ACC112 (cell line): ENCODE measurements around the gene SLC47A2.

Experiments used
- H2AFZ ChIP-seq: fragments of 200-600 bp; sonication (generic); one replicate; pipeline ENCODE4 v1.6.0; 2017; ENCODE audit warnings: antibody characterized with exemption, low read length; ENCODE audit not compliant: unreplicated experiment
- H3K27ac ChIP-seq: fragments of 200-600 bp; sonication (generic); 2 replicates; pipeline ENCODE4 v1.5.1; 2014; ENCODE audit warnings: low read depth, mild to moderate bottlenecking, antibody characterized with exemption, low read length, moderate library complexity
- H3K27me3 ChIP-seq: fragments of 200-600 bp; sonication (generic); 2 replicates; pipeline ENCODE4 v1.6.1; 2014; ENCODE audit warnings: mild to moderate bottlenecking, antibody characterized with exemption, low read length, moderate library complexity, mixed read lengths; ENCODE audit not compliant: insufficient read depth
- H3K36me3 ChIP-seq: fragments of 200-600 bp; sonication (generic); 2 replicates; pipeline ENCODE4 v1.6.1; 2016; ENCODE audit warnings: mild to moderate bottlenecking, antibody characterized with exemption, low read length, moderate library complexity, mixed read lengths; ENCODE audit not compliant: insufficient read depth
- H3K4me1 ChIP-seq: fragments of 200-600 bp; sonication (generic); one replicate; pipeline ENCODE4 v1.6.1; 2016; ENCODE audit warnings: low read length, mixed read lengths; ENCODE audit not compliant: insufficient read depth, unreplicated experiment, control insufficient read depth
- H3K4me3 ChIP-seq: fragments of 200-600 bp; sonication (generic); 2 replicates; pipeline ENCODE4 v1.5.1; 2014; ENCODE audit warnings: mild to moderate bottlenecking, low read depth, low read length
- H3K79me2 ChIP-seq: fragments of 200-600 bp; sonication (generic); one replicate; pipeline ENCODE4 v1.6.0; 2016; ENCODE audit warnings: low read length; ENCODE audit not compliant: control insufficient read depth, unreplicated experiment, insufficient read depth

Gene SLC47A2

DNA sequence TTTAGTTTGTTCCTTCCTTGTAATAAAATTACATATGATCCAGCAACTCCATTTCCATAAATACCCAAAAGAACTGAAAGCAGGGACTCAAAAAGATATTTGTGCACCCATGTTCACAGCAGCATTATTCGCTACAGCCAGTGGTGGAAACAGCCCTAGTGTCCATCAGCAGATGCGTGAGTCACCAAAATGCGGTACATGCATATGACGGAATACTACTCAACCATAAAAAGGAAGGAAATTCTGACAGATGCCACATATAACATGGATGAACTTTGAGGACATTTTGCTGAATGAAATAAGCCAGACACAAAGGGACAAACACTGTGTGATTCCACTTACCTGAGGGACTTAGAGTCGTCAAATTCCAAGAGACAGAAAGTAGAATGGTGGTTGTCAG lies 9.1 kb upstream of the SLC47A2 start:
- Histone ChIP-seq H3K27ac (no peak overlapping the region), H2AFZ (no peak overlapping the region), H3K79me2 (no peaks in the 10 kb centered on the region), H3K4me3 (no peak overlapping the region), H3K27me3 (no peaks in the 10 kb centered on the region), H3K4me1 (peaks cover 13% of the 10 kb centered on the region), H3K36me3 (no peaks in the 10 kb centered on the region)

DNA sequence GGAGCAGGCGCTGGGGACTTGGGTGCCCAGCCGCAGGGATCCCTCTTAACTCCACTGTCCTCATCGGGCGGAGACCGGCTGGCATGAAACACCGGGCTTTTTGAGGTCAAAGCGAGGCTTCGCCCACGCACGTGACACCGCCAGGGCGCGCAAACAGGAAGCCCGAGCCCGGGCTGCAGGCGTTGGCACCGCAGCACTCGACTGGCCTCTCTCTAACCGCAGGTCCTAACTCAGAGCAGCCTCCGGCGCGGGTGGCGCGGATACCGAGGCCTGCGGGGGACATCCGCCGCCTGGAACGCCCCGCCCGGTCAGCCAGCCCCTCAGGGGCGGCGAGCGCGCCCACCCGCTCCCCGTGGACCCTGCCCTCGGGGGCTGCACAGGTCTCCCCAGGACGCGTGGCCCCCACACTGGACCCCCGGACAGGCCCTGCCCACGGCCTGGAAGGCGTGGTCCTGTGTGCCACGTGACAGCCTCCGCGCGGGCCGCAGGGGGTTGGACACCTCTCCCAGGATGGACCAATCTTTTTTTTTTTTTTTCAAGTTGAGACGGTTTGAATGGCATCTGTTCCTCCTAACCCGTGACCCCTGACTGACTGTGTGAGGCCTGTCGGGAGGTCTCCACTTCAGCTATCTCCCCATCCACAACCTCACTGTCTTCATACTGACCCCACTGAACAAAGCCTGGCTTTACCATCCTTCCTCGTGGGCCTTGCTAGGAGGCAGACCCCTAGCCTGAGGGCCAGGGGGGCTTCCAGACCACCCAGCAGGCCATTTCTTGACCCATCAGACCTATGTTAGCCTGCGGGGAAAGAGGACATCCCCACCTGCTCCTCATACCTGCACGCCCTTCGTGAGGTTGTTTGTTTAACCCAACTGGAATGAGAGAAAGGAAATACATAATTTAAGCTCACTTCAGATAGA lies 8.4 kb upstream of the SLC47A2 start:
- Histone ChIP-seq H3K27me3 (no peaks in the 10 kb centered on the region), H3K79me2 (no peaks in the 10 kb centered on the region), H3K4me3 (no peak overlapping the region), H3K4me1 (peaks cover 13% of the 10 kb centered on the region), H3K36me3 (no peaks in the 10 kb centered on the region), H2AFZ (no peak overlapping the region), H3K27ac (no peak overlapping the region)

DNA sequence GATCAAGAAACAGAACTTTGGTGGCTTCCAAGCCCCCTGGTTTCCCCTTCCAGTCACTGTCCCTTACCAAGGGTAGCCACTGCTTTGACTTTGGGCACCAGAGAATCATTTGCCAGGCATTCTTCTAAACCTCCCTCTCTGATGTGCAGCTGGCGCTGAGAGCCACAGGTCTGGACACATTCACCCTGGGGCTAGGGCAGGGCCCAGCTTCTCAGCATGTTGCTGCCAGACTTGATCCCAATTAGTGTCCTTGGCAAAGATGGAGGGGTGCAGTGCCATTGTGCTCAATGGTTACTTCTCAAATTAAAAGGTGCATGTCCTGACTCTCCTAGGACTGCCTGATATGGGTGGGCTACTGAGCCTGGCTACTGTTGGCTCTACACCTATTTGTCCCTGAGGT lies 7.6 kb upstream of the SLC47A2 start:
- Histone ChIP-seq H3K27ac (no peak overlapping the region), H3K79me2 (no peaks in the 10 kb centered on the region), H3K36me3 (no peaks in the 10 kb centered on the region), H2AFZ (no peak overlapping the region), H3K4me3 (no peak overlapping the region), H3K27me3 (no peaks in the 10 kb centered on the region), H3K4me1 (peaks cover 13% of the 10 kb centered on the region)

DNA sequence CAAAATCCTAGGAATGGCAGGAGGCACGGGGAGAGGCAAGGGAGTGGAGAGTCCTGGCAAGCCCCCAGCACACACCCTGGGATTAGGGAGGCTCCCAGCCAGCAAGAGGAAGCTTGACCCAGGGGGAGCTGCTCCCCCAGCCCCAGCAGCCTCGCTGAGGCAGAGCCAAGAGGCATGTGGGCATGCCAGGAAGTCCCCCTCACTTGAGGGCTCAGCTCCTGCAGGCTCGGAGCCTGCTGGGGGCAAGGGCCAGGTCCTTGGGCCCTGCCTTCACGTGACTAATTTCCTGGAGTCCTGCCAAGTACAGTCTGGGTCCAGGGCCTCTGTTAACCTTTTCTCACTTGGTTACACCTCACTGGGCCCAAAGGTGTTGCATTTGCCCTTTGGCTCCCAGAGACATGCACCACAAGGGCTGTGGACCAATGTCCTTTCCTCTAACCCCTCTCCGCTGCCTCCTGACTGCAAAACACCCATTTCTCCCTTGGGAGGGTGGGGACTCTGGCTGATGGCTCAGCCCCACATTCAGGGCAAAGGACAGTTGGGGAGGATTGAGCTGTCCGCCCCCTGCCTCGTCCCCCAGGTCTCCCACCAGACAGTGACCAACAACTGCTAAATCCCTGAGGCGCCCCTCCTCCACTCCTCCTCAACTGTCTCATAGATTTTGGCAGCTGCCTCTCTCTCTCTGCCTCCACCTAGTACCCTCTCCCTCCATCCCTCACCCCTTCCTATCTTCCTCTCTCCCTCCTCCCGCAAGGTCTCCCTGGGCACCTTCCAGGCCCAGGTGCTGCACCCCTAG lies 4.4 kb upstream of the SLC47A2 start:
- H3K27me3 ChIP-seq: no peaks in the 10 kb centered on the region
- H3K27ac ChIP-seq: no peak overlapping the region
- H3K4me1 ChIP-seq: no peaks in the 10 kb centered on the region

GRCh38 chr17:19720210-19720475 lies 3.8 kb upstream of the SLC47A2 start:
- Histone ChIP-seq H3K79me2 (no peaks in the 10 kb centered on the region), H3K4me3 (no peak overlapping the region), H2AFZ (no peak overlapping the region), H3K27me3 (no peaks in the 10 kb centered on the region), H3K36me3 (no peaks in the 10 kb centered on the region), H3K27ac (no peak overlapping the region), H3K4me1 (no peaks in the 10 kb centered on the region)

More for the DNA sequence above, 4.4 kb upstream of the SLC47A2 start:
- Histone ChIP-seq H3K36me3 (no peaks in the 10 kb centered on the region), H3K4me3 (no peak overlapping the region), H3K79me2 (no peaks in the 10 kb centered on the region), H2AFZ (no peak overlapping the region)

DNA sequence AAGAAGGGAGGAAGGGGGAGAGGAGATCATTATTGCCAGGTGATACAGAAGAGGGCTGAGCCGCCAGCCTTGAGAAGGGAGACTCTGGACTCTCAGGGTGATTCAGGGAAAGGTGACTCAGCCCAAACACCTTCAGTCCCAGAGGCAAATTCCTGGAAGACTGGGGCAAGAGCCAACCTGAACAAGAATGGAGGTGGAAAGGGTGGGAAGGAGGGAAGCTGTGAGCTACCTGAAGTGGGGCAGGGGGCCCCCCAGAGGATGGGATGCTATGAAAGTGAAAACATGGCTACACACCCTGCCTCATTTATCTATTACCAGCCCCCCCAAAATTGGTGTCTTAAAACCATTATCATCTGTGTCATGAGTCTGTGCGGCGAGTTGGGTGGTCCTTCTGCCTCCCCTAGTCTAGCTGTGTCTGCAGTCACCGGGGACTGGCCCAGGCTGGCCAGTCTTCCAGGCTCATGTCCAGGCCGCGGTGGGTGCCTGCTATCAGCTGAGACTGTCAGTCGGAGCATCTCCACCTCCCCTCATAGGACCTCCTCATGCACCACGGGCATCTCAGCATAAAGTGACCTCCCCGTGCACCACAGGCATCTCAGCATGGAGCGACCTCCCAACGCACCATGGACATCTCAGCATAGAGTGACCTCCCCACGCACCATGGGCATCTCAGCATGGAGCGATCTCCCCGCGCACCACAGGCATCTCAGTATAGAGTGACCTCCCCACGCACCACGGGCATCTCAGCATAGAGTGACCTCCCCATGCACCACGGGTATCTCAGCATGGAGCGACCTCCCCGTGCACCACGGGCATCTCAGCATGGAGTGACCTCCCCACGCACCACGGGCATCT lies 3.2 kb upstream of the SLC47A2 start:
- no peaks in the 10 kb centered on the region for H3K79me2 ChIP-seq
- no peak overlapping the region for H2AFZ ChIP-seq
- H3K4me1 ChIP-seq: no peaks in the 10 kb centered on the region
- no peaks in the 10 kb centered on the region for H3K36me3 ChIP-seq
- no peak overlapping the region for H3K4me3 ChIP-seq
- H3K27ac ChIP-seq: no peak overlapping the region
- H3K27me3 ChIP-seq: no peaks in the 10 kb centered on the region

GRCh38 chr17:19718613-19719354 lies 2.4 kb upstream of the SLC47A2 start:
- no peak overlapping the region for H3K4me3 ChIP-seq
- no peaks in the 10 kb centered on the region for H3K4me1 ChIP-seq
- no peak overlapping the region for H3K27ac ChIP-seq
- H3K79me2 ChIP-seq: no peaks in the 10 kb centered on the region
- no peaks in the 10 kb centered on the region for H3K27me3 ChIP-seq
- H3K36me3 ChIP-seq: no peaks in the 10 kb centered on the region
- no peak overlapping the region for H2AFZ ChIP-seq

- no peaks in the 10 kb centered on the region for H3K36me3 ChIP-seq
- H3K79me2 ChIP-seq: no peaks in the 10 kb centered on the region
- no peaks in the 10 kb centered on the region for H3K4me1 ChIP-seq
- H2AFZ ChIP-seq: no peak overlapping the region
- no peak overlapping the region for H3K4me3 ChIP-seq
- H3K27ac ChIP-seq: no peak overlapping the region
- no peaks in the 10 kb centered on the region for H3K27me3 ChIP-seq
Measured at GRCh38 chr17:19718041-19718612, 1.7 kb upstream of the SLC47A2 start.

- H3K79me2 ChIP-seq: no peaks in the 10 kb centered on the region
- no peaks in the 10 kb centered on the region for H3K27me3 ChIP-seq
- no peak overlapping the region for H2AFZ ChIP-seq
- H3K36me3 ChIP-seq: no peaks in the 10 kb centered on the region
- H3K27ac ChIP-seq: no peak overlapping the region
- no peaks in the 10 kb centered on the region for H3K4me1 ChIP-seq
- no peak overlapping the region for H3K4me3 ChIP-seq
Measured at GRCh38 chr17:19717411-19717908, 1.1 kb upstream of the SLC47A2 start.

DNA sequence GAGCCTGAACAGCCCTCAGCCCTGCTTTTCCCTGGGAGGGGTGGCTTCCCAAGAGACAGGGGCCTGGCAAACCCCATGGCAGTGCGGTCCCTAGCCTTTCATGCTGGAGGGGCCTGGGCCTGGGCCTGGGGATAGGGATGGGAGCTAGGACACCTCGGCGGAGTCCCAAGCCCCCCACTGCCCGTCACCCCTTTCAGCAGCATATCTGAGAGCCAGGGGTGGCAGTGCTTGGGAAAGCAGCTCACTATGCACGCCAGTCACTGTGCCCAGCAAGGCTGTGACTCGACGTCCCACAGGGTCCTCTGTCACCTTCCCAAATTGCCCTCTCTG lies 612 bp upstream of the SLC47A2 start:
- no peak overlapping the region for H2AFZ ChIP-seq
- H3K27ac ChIP-seq: no peak overlapping the region
- no peak overlapping the region for H3K4me3 ChIP-seq

More for the DNA sequence above, 612 bp upstream of the SLC47A2 start:
- H3K4me1 ChIP-seq: no peaks in the 10 kb centered on the region
- no peaks in the 10 kb centered on the region for H3K79me2 ChIP-seq
- no peaks in the 10 kb centered on the region for H3K36me3 ChIP-seq
- H3K27me3 ChIP-seq: no peaks in the 10 kb centered on the region
